ENCODE measurements around the gene SOX18. TPM values are rescaled to one million over a fixed set of nuclear protein-coding genes. Genes with fewer than 3 reads are reported as not detected.

The SOX18 gene
- total RNA-seq (2014; rRNA removed; shearing (Covaris generic)) (0.21 TPM in 1 of 2 replicates, not detected in the other), polyA plus RNA-seq (2016; fragmentation: Nextera tagmentation; extraction: Ambion mirVana) (not detected in 2 replicates)
- long read RNA-seq = 0 reads

DNA sequence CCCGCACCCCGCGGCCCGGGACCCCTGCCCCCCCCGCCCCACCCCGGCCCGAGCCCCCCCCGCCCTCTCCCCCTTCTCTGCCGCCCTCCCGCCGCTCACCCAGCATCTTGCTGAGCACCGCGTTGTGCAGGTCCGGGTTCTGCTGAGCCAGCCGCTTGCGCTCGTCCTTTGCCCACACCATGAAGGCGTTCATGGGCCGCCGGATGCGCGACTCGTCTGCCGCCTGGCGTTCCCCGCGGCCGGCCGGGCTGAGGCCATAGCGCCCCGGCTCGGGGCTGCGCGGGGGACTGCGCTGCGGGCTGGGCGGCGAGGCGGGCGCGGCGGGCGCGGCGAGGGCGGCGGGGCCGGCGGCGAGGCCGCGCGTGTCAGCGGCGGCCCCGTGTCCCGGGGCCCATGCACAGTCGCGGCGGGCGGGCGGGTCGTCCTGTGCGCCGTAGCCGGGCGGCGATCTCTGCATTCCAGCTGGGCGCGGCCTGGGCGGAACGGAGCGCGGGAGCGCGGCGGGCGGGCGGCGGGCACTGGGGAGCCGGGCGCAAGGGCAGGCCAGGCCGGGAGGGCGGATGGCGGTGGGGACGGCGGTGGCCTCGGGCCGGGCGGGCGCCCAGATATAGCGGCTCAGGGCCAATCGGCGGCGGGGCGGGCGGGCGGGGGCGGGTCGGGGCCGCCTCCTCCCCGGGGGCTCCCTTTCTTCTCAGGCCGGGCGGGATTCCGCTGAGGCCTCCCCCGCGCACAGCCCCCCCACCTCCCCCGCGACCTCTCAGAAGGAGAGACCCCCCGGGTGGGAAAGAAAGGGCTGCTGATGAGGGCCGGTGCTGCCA lies at the start of gene SOX18:
Gene SOX18, minus strand, starts transcription at position 580 of the 818 bp plus-strand sequence. Its CDS starts 123 bp downstream, at position 457.
- Mint-ChIP-seq H3K4me3 (peak within 1 kb of the TSS; percentile 54), H3K27me3 (ENCODE audit: insufficient read depth, low read depth, poor library complexity) (peaks cover 68% of the 10 kb centered on the region), H3K9me3 (no peaks in the 10 kb centered on the region), H3K27ac (no peak within 1 kb of the TSS), H3K36me3 (ENCODE audit: low read depth) (no peaks in the 10 kb centered on the region), H3K4me1 (peaks cover 25% of the 10 kb centered on the region)
- Histone ChIP-seq H2AFZ (no peak within 1 kb of the TSS), H3F3A (replicated peaks; ENCODE audit: low read depth) (0 out of 2 replicates have a peak, but pooled peaks cover 10% of the 10 kb centered on the region), H4K20me1 (replicated peaks; ENCODE audit: insufficient read depth) (no peaks in the 10 kb centered on the region), H3K4me1 (ENCODE audit: insufficient read depth) (peaks cover 16% of the 10 kb centered on the region), H3K27me3 (ENCODE audit: insufficient read depth) (peaks cover 62% of the 10 kb centered on the region), H3K9me2 (ENCODE audit: insufficient read depth) (no peaks in the 10 kb centered on the region), H3K27ac (ENCODE audit: low read depth) (no peak within 1 kb of the TSS), H3K36me3 (ENCODE audit: insufficient read depth) (no peaks in the 10 kb centered on the region), H3K4me2 (peak within 1 kb of the TSS; percentile 76; the same call in 1 of the 2 replicates), H3K79me2 (replicated peaks; ENCODE audit: insufficient read depth) (no peaks in the 10 kb centered on the region), H3K4me3 (peak within 1 kb of the TSS; percentile 53)
- no peak for TF ChIP-seq ZNF114 (CRISPR knock-in tag; IDR thresholded peaks at IDR 0.05)
- TF ChIP-seq, protein P1, sequence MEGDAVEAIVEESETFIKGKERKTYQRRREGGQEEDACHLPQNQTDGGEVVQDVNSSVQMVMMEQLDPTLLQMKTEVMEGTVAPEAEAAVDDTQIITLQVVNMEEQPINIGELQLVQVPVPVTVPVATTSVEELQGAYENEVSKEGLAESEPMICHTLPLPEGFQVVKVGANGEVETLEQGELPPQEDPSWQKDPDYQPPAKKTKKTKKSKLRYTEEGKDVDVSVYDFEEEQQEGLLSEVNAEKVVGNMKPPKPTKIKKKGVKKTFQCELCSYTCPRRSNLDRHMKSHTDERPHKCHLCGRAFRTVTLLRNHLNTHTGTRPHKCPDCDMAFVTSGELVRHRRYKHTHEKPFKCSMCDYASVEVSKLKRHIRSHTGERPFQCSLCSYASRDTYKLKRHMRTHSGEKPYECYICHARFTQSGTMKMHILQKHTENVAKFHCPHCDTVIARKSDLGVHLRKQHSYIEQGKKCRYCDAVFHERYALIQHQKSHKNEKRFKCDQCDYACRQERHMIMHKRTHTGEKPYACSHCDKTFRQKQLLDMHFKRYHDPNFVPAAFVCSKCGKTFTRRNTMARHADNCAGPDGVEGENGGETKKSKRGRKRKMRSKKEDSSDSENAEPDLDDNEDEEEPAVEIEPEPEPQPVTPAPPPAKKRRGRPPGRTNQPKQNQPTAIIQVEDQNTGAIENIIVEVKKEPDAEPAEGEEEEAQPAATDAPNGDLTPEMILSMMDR (conservative IDR thresholded peaks at IDR 0.05; ENCODE audit: low read depth in 2 of 2) = 0 out of 4 replicates have a peak, but pooled peaks of 1 of the 2 experiments have one; percentile 6
- no peak for TF ChIP-seq JUNB (IDR thresholded peaks at IDR 0.05; ENCODE audit: unreplicated experiment)
- ATAC-seq (peak; percentile 9), DNase-seq (ENCODE audit: low spot score) (peak; percentile 76)

DNA sequence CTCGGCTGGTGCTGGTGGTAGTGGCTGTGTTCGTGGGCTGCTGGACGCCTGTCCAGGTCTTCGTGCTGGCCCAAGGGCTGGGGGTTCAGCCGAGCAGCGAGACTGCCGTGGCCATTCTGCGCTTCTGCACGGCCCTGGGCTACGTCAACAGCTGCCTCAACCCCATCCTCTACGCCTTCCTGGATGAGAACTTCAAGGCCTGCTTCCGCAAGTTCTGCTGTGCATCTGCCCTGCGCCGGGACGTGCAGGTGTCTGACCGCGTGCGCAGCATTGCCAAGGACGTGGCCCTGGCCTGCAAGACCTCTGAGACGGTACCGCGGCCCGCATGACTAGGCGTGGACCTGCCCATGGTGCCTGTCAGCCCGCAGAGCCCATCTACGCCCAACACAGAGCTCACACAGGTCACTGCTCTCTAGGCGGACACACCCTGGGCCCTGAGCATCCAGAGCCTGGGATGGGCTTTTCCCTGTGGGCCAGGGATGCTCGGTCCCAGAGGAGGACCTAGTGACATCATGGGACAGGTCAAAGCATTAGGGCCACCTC lies 49.1 kb upstream of the SOX18 start:
- Mint-ChIP-seq H3K9me3 (peaks cover 4% of the 10 kb centered on the region), H3K27me3 (ENCODE audit: insufficient read depth, low read depth, poor library complexity) (peaks cover 28% of the 10 kb centered on the region), H3K36me3 (ENCODE audit: low read depth) (peaks cover 4% of the 10 kb centered on the region; the same call in 2 of the 3 replicates), H3K27ac (no peak overlapping the region), H3K4me3 (no peak overlapping the region), H3K4me1 (peaks cover 4% of the 10 kb centered on the region)
- H3K79me2 ChIP-seq (replicated peaks; ENCODE audit: insufficient read depth) = no peaks in the 10 kb centered on the region
- H3K4me3 ChIP-seq = no peak overlapping the region
- ATAC-seq = no peak
- H4K20me1 ChIP-seq (replicated peaks; ENCODE audit: insufficient read depth) = no peaks in the 10 kb centered on the region
- H3K36me3 ChIP-seq (ENCODE audit: insufficient read depth) = no peaks in the 10 kb centered on the region
- no peak overlapping the region for H3K27ac ChIP-seq (ENCODE audit: low read depth)
- DNase-seq (ENCODE audit: low spot score) = no peak
- peaks cover 7% of the 10 kb centered on the region for H3F3A ChIP-seq (replicated peaks; ENCODE audit: low read depth)
- no peak overlapping the region for H2AFZ ChIP-seq
- H3K4me1 ChIP-seq (ENCODE audit: insufficient read depth) = no peaks in the 10 kb centered on the region
- H3K9me2 ChIP-seq (ENCODE audit: insufficient read depth) = no peaks in the 10 kb centered on the region
- peaks cover 16% of the 10 kb centered on the region for H3K27me3 ChIP-seq (ENCODE audit: insufficient read depth)
- TF ChIP-seq POLR2AphosphoS5 (IDR thresholded peaks at IDR 0.05; ENCODE audit: low read depth) (no peak), EZH2 (IDR thresholded peaks at IDR 0.05; ENCODE audit: low read depth, unreplicated experiment) (no peak), ZNF114 (CRISPR knock-in tag; IDR thresholded peaks at IDR 0.05) (no peak)
- TF ChIP-seq, protein P2, sequence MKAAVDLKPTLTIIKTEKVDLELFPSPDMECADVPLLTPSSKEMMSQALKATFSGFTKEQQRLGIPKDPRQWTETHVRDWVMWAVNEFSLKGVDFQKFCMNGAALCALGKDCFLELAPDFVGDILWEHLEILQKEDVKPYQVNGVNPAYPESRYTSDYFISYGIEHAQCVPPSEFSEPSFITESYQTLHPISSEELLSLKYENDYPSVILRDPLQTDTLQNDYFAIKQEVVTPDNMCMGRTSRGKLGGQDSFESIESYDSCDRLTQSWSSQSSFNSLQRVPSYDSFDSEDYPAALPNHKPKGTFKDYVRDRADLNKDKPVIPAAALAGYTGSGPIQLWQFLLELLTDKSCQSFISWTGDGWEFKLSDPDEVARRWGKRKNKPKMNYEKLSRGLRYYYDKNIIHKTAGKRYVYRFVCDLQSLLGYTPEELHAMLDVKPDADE (IDR thresholded peaks at IDR 0.05) = no peak
- no peak overlapping the region for H3K4me2 ChIP-seq

Measured in GM23338 (cell line).